DMS 273 (cell line): ENCODE measurements around the gene ALKBH1.
A peak's percentile ranks its signal among the peaks of the same experiment; 100 is the strongest.
"Not testable (repeated sequence)": the region's sequence is repeated elsewhere in the genome, so short reads cannot be mapped to it uniquely, and the experiment has no call there.

Experiments used
- DNase-seq: peaks from one replicate; lab custom pipeline; 2025; ENCODE audit not compliant: unreplicated experiment; lab: John Stamatoyannopoulos, UW

ALKBH1 gene

GRCh38 chr14:77707724-77708408, at the start of gene ALKBH1, which contains the start of gene SLIRP:
Gene ALKBH1 (minus strand): TSS chr14:77708023. CDS start chr14:77708004, 19 bp downstream.
Gene SLIRP (plus strand): TSS chr14:77708103. CDS start chr14:77708112, 9 bp downstream.
- peak; percentile 95 for DNase-seq

- DNase-seq: no peak
Observed at GRCh38 chr14:77752799-77753516, 45.1 kb upstream of the ALKBH1 start.

GRCh38 chr14:77752266-77752665, 44.4 kb upstream of the ALKBH1 start:
- DNase-seq: no peak

- not testable (repeated sequence) for DNase-seq
Observed at GRCh38 chr14:77747425-77747824, 39.6 kb upstream of the ALKBH1 start.

GRCh38 chr14:77746064-77746702, 38.4 kb upstream of the ALKBH1 start:
- DNase-seq: no peak

GRCh38 chr14:77741438-77741837, 33.6 kb upstream of the ALKBH1 start:
- no peak for DNase-seq

- DNase-seq: no peak
Observed at GRCh38 chr14:77738559-77739250, 30.9 kb upstream of the ALKBH1 start.

GRCh38 chr14:77730976-77731497, 23.2 kb upstream of the ALKBH1 start:
- DNase-seq: peak; percentile 24

- DNase-seq: no peak
Observed at GRCh38 chr14:77722301-77722700, 14.5 kb upstream of the ALKBH1 start.

GRCh38 chr14:77721437-77721836, 13.6 kb upstream of the ALKBH1 start:
- DNase-seq: no peak

- DNase-seq: no peak
Observed at GRCh38 chr14:77717608-77718305, 9.9 kb upstream of the ALKBH1 start.

- DNase-seq: no peak
Observed at GRCh38 chr14:77714926-77715325, 7.1 kb upstream of the ALKBH1 start.

- no peak for DNase-seq
Observed at GRCh38 chr14:77710364-77710763, 2.5 kb upstream of the ALKBH1 start.

GRCh38 chr14:77709412-77709811, 1.6 kb upstream of the ALKBH1 start:
- DNase-seq: no peak

- DNase-seq: peak; percentile 7
Observed at GRCh38 chr14:77708749-77709148, 926 bp upstream of the ALKBH1 start.

- DNase-seq: peak; percentile 64
Observed at GRCh38 chr14:77707355-77707723, 484 bp downstream of the ALKBH1 start.

GRCh38 chr14:77691259-77691658, 16.6 kb downstream of the ALKBH1 start:
- DNase-seq: no peak

GRCh38 chr14:77682158-77682553, 25.7 kb downstream of the ALKBH1 start:
- DNase-seq: no peak

- DNase-seq: peak; percentile 44
Observed at GRCh38 chr14:77681196-77682157, 26.3 kb downstream of the ALKBH1 start.
